Smooth muscle cell (in vitro differentiated cells): Measurements from ENCODE around the gene SLC25A26. TPM values are rescaled to one million over a fixed set of nuclear protein-coding genes. Genes with fewer than 3 reads are reported as not detected.

Experiments
- DNase-seq: peaks from one replicate; lab custom pipeline; 2025; ENCODE audit not compliant: unreplicated experiment; lab: John Stamatoyannopoulos, UW
- H2AFZ ChIP-seq: fragments of 200-600 bp; sonication (generic); 2 replicates; pipeline ENCODE4 v1.6.0; 2016; ENCODE audit warnings: antibody characterized with exemption, low read depth, mild to moderate bottlenecking
- H3F3A ChIP-seq: fragments of 200-600 bp; sonication (generic); 2 replicates; pipeline ENCODE4 v1.6.0; 2017; ENCODE audit warnings: antibody characterized with exemption, low read depth
- H3K27ac ChIP-seq: fragments of 200-600 bp; sonication (generic); 2 replicates; pipeline ENCODE4 v1.5.1; 2016; ENCODE audit warnings: low read depth, mild to moderate bottlenecking
- H3K27me3 ChIP-seq: fragments of 200-600 bp; sonication (generic); 2 replicates; pipeline ENCODE4 v1.6.1; 2016; ENCODE audit warnings: low read depth, mild to moderate bottlenecking
- H3K36me3 ChIP-seq: fragments of 200-600 bp; sonication (generic); 2 replicates; pipeline ENCODE4 v1.5.1; 2016; ENCODE audit warnings: low read depth
- H3K4me1 ChIP-seq: fragments of 200-600 bp; sonication (generic); 2 replicates; pipeline ENCODE4 v1.5.1; 2016; ENCODE audit warnings: low read depth
- H3K4me2 ChIP-seq: fragments of 200-600 bp; sonication (generic); 2 replicates; pipeline ENCODE4 v1.6.0; 2016; ENCODE audit warnings: mild to moderate bottlenecking
- H3K4me3 ChIP-seq: fragments of 200-600 bp; sonication (generic); 2 replicates; pipeline ENCODE4 v1.5.1; 2016; ENCODE audit warnings: mild to moderate bottlenecking
- H3K79me2 ChIP-seq: fragments of 200-600 bp; sonication (generic); 2 replicates; pipeline ENCODE4 v1.6.0; 2016; ENCODE audit warnings: low read depth, mild to moderate bottlenecking
- H3K9ac ChIP-seq: fragments of 200-600 bp; sonication (generic); 2 replicates; pipeline ENCODE4 v1.6.0; 2016; ENCODE audit warnings: low read depth
- H3K9me3 ChIP-seq: fragments of 200-600 bp; sonication (generic); replicated peaks from 2 replicates; pipeline ENCODE4 v1.5.1; 2016; ENCODE audit warnings: low read depth
- H4K20me1 ChIP-seq: fragments of 200-600 bp; sonication (generic); 2 replicates; pipeline ENCODE4 v1.6.0; 2016; ENCODE audit warnings: low read depth
- CTCF ChIP-seq: fragments of 200-600 bp; sonication (generic); IDR thresholded peaks from 2 replicates; pipeline ENCODE4 v1.5.1; 2017; ENCODE audit warnings: borderline replicate concordance, mild to moderate bottlenecking, antibody characterized with exemption; ENCODE audit not compliant: insufficient read depth, poor library complexity, severe bottlenecking
- WGBS: methylation state at CpG from one replicate; pipeline ENCODE4 v1.1.7; 2016; ENCODE audit warnings: low lambda C conversion rate; 5-methylcytosine and 5-hydroxymethylcytosine counted together
- polyA plus RNA-seq: library from polyadenylated mRNA; unstranded; fragments of >200 nt; fragmentation: Nextera tagmentation; extraction: Ambion mirVana; gene quantifications from 2 replicates; pipeline ENCODE4 v1.2.1, GENCODE V29; 2016
- total RNA-seq: library from RNA; depleted of rRNA; stranded (reverse); fragments of >200 nt; gene quantifications from 2 replicates; pipeline ENCODE4 v1.2.3, GENCODE V29; 2014

The SLC25A26 gene
- total and polyA plus RNA-seq, 2 experiments from 2014 or later: 8.9 to 18.9 TPM

GRCh38 chr3:66326340-66326739 is 105.5 kb downstream of the SLC25A26 start:
- H3K4me1 ChIP-seq: no peaks in the 10 kb centered on the region
- no peaks in the 10 kb centered on the region for H3K27me3 ChIP-seq
- no peaks in the 10 kb centered on the region for H3K36me3 ChIP-seq
- H3K79me2 ChIP-seq: no peaks in the 10 kb centered on the region
- H3K9ac ChIP-seq: no peak overlapping the region
- no peak for DNase-seq
- no peak overlapping the region for H2AFZ ChIP-seq
- H4K20me1 ChIP-seq: no peaks in the 10 kb centered on the region
- no peak for TF ChIP-seq CTCF
- no peak overlapping the region for H3K4me2 ChIP-seq
- H3K4me3 ChIP-seq: no peak overlapping the region
- no peaks in the 10 kb centered on the region for H3K9me3 ChIP-seq
- no peak overlapping the region for H3K27ac ChIP-seq
- no peaks in the 10 kb centered on the region for H3F3A ChIP-seq
- 91% methylated on average over 6 of the region's 6 CpGs for WGBS

GRCh38 chr3:66335671-66336070 is 114.9 kb downstream of the SLC25A26 start:
- Histone ChIP-seq H3K4me2 (no peak overlapping the region), H3K27ac (no peak overlapping the region), H3K79me2 (no peaks in the 10 kb centered on the region), H2AFZ (no peak overlapping the region), H3K9me3 (no peaks in the 10 kb centered on the region), H3F3A (no peaks in the 10 kb centered on the region), H3K36me3 (no peaks in the 10 kb centered on the region), H3K27me3 (no peaks in the 10 kb centered on the region), H3K4me3 (no peak overlapping the region), H4K20me1 (no peaks in the 10 kb centered on the region), H3K4me1 (peaks cover 13% of the 10 kb centered on the region), H3K9ac (no peak overlapping the region)
- no peak for DNase-seq
- WGBS: 92% methylated on average over 2 of the region's 2 CpGs
- no peak for TF ChIP-seq CTCF

- Histone ChIP-seq H4K20me1 (no peaks in the 10 kb centered on the region), H3K79me2 (no peaks in the 10 kb centered on the region), H3K27ac (no peak overlapping the region), H3K27me3 (no peaks in the 10 kb centered on the region), H3K4me1 (peaks cover 13% of the 10 kb centered on the region), H3F3A (no peaks in the 10 kb centered on the region), H3K4me3 (no peak overlapping the region), H3K9ac (no peak overlapping the region), H2AFZ (no peak overlapping the region), H3K4me2 (no peak overlapping the region), H3K9me3 (no peaks in the 10 kb centered on the region), H3K36me3 (no peaks in the 10 kb centered on the region)
- TF ChIP-seq CTCF: no peak
- no peak for DNase-seq
- WGBS: 42% methylated on average over 4 of the region's 4 CpGs
These were observed 115.5 kb downstream of the SLC25A26 start for GRCh38 chr3:66336333-66336766.

- H3K9me3 ChIP-seq: no peaks in the 10 kb centered on the region
- no peak overlapping the region for H3K9ac ChIP-seq
- H3K79me2 ChIP-seq: no peaks in the 10 kb centered on the region
- WGBS: 88% methylated on average over 3 of the region's 3 CpGs
- peaks cover 13% of the 10 kb centered on the region for H3K4me1 ChIP-seq
- DNase-seq: no peak
- no peak overlapping the region for H2AFZ ChIP-seq
- H4K20me1 ChIP-seq: no peaks in the 10 kb centered on the region
- H3F3A ChIP-seq: no peaks in the 10 kb centered on the region
- H3K27me3 ChIP-seq: no peaks in the 10 kb centered on the region
- H3K4me2 ChIP-seq: no peak overlapping the region
- no peak overlapping the region for H3K4me3 ChIP-seq
- H3K27ac ChIP-seq: no peak overlapping the region
- no peaks in the 10 kb centered on the region for H3K36me3 ChIP-seq
- TF ChIP-seq CTCF: no peak
These were observed 118.1 kb downstream of the SLC25A26 start for GRCh38 chr3:66338927-66339326.
